ENCODE results near the gene KCNT2.

Gene KCNT2

GRCh38 chr1:196209265-196209664 is 399.0 kb downstream of the KCNT2 start:
- H3K4me3 ChIP-seq (ENCODE audit: low read depth, low read length), result no peak overlapping the region
- TF ChIP-seq, protein P1, sequence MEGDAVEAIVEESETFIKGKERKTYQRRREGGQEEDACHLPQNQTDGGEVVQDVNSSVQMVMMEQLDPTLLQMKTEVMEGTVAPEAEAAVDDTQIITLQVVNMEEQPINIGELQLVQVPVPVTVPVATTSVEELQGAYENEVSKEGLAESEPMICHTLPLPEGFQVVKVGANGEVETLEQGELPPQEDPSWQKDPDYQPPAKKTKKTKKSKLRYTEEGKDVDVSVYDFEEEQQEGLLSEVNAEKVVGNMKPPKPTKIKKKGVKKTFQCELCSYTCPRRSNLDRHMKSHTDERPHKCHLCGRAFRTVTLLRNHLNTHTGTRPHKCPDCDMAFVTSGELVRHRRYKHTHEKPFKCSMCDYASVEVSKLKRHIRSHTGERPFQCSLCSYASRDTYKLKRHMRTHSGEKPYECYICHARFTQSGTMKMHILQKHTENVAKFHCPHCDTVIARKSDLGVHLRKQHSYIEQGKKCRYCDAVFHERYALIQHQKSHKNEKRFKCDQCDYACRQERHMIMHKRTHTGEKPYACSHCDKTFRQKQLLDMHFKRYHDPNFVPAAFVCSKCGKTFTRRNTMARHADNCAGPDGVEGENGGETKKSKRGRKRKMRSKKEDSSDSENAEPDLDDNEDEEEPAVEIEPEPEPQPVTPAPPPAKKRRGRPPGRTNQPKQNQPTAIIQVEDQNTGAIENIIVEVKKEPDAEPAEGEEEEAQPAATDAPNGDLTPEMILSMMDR (IDR thresholded peaks at IDR 0.05; ENCODE audit: low read depth, low read length), result no peak

DNA sequence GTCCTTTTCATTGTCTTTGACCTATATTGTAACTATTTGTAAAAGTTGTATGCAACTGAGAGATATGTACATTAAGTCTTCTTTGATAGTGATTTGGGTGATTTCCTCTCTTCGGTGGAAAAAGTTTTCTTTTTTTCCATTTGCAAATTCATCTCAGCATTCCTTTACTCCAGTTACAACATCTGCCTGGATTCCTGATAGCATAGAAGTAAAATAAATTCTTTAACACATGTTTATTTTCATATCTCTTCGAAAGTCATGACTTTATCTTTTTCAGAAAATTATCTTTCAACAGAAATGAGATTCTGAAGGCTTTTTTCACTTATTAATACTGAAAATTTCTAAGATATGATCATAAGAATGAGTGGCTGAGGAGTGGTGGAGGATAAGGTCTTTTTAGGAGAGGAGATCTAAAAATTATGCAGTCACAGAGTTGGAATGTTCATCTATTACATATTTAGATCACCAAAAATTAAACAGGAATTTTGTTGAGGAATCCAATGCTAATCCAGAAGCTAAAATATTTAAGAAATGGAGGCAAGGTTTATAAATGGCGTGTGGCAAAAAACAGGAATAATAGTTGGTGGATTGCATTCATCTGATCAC is 400.5 kb downstream of the KCNT2 start:
- TF ChIP-seq, protein P1 (IDR thresholded peaks at IDR 0.05; ENCODE audit: low read depth, low read length), result no peak
- H3K4me3 ChIP-seq (ENCODE audit: low read depth, low read length), result no peak overlapping the region

DNA sequence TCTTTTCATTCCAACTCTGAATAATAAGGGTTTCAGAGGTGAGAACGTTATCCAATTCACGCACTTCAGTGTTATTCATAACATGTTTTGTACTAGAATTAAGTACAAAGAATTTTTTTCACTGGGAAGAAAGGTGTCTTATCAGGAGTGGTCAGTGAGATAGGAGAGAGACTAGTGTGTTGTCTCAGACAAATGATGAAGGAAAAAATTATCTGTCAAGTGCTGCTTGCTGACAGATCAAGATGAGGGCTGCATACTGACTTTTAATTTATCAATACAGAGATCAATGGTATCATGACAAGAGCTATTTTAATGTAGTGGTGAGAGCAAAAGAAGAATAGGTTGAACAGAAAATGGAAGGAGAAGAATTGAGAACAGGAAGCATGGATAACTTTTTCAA is 402.4 kb downstream of the KCNT2 start:
- TF ChIP-seq, protein P1 (IDR thresholded peaks at IDR 0.05; ENCODE audit: low read depth, low read length), result no peak
- no peak overlapping the region for H3K4me3 ChIP-seq (ENCODE audit: low read depth, low read length)

DNA sequence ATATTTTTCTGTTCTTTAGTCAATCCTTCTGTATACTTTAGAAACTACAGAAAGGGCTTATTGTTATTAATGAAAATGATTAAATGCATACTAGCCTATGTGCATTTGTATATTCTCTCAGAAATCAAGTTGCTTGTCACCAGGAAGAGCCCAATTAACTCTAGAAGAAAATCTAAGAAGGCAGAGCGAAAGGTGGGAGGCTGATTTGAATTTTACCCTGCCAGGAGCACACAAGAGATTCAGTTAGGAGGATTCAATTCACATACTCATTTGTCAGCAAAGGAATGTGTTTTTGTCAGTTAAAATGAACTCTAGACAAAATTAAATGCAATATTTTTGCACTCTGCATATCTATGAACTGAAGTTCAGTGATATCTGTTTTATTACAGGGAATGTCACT is 411.8 kb downstream of the KCNT2 start:
- H3K4me3 ChIP-seq (ENCODE audit: low read depth, low read length), result no peak overlapping the region
- TF ChIP-seq, protein P1 (IDR thresholded peaks at IDR 0.05; ENCODE audit: low read depth, low read length), result no peak

- TF ChIP-seq, protein P1 (IDR thresholded peaks at IDR 0.05; ENCODE audit: low read depth, low read length), result no peak
- no peak overlapping the region for H3K4me3 ChIP-seq (ENCODE audit: low read depth, low read length)
These were observed 414.2 kb downstream of the KCNT2 start for GRCh38 chr1:196193896-196194559.

- TF ChIP-seq, protein P1 (IDR thresholded peaks at IDR 0.05; ENCODE audit: low read depth, low read length), result no peak
- H3K4me3 ChIP-seq (ENCODE audit: low read depth, low read length), result no peak overlapping the region
These were observed 424.3 kb downstream of the KCNT2 start for GRCh38 chr1:196183941-196184340.

DNA sequence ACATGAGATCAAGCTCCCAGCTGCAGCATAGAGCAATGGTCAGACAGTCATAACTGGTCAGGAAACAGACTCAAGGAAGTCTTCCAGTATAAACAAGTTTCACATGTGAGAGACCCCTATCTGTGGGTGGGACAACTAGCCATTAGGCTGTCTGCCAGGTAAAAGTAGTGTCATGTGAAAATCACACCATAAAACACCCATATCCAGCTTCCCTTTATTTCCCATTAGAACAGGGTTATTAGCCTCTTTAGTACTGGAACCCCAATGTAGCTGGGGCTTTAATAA is 426.7 kb downstream of the KCNT2 start:
- TF ChIP-seq, protein P1 (IDR thresholded peaks at IDR 0.05; ENCODE audit: low read depth, low read length), result no peak
- H3K4me3 ChIP-seq (ENCODE audit: low read depth, low read length), result no peak overlapping the region
